HEK293 (cell line): ENCODE measurements around the gene PILRB.
"Not testable (repeated sequence)": the region's sequence is repeated elsewhere in the genome, so short reads cannot be mapped to it uniquely, and the experiment has no call there.

Experiments used
- CTCF ChIA-PET: fragments of 350-600 bp; formaldehyde crosslinking; extraction: SDS; loops from one replicate; lab custom pipeline; 2021; ENCODE audit warnings: antibody characterized with exemption; lab: Yijun Ruan, JAX
- POLR2A ChIA-PET: fragments of 300-600 bp; formaldehyde crosslinking; extraction: SDS; loops from one replicate; lab custom pipeline; 2020; ENCODE audit warnings: antibody characterized with exemption, inconsistent platforms; lab: Yijun Ruan, JAX
- H3K27ac ChIP-seq: fragments of 200-500 bp; sonication (Bioruptor generic); 2 replicates; pipeline ENCODE4 v1.5.1; 2014; ENCODE audit warnings: low read depth, low read length, control low read depth, inconsistent platforms; ENCODE audit errors: extremely low read depth
- H3K36me3 ChIP-seq, 2 experiments: fragments of 200-500 bp in 1 of 2; sonication (Bioruptor generic) in 1 of 2; 1 replicate in 1 of 2; 2 replicates in 1 of 2; pipeline ENCODE4 v1.5.1; 2014 to 2017; ENCODE audit warnings: inconsistent platforms in 2 of 2, low read length in 2 of 2; ENCODE audit not compliant: control insufficient read depth in 2 of 2, insufficient read depth in 1 of 2
- H3K4me1 ChIP-seq: fragments of 200-500 bp; sonication (Bioruptor generic); 2 replicates; pipeline ENCODE4 v1.5.1; 2014; ENCODE audit warnings: mild to moderate bottlenecking, low read length, inconsistent platforms; ENCODE audit not compliant: control insufficient read depth, insufficient read depth
- H3K4me3 ChIP-seq: 2 replicates; pipeline ENCODE4 v1.5.1; 2011; ENCODE audit warnings: low read depth, mild to moderate bottlenecking, control low read depth, low read length, moderate library complexity
- H3K9me3 ChIP-seq: fragments of 200-500 bp; sonication (Bioruptor generic); 2 replicates; pipeline ENCODE4 v1.5.1; 2014; ENCODE audit warnings: low read depth, low read length, inconsistent platforms; ENCODE audit not compliant: control insufficient read depth, insufficient read depth
- FEZF1 ChIP-seq: fragments of 450-650 bp; formaldehyde crosslinking; IDR thresholded peaks from 2 replicates; pipeline ENCODE4 v1.5.1; 2016; ENCODE audit warnings: missing biosample characterization, missing genetic modification characterization
- ZFP37 ChIP-seq: fragments of 450-650 bp; formaldehyde crosslinking; IDR thresholded peaks from 2 replicates; pipeline ENCODE4 v1.5.1; 2016; ENCODE audit warnings: missing biosample characterization, missing genetic modification characterization
- ZFP41 ChIP-seq: fragments of 450-650 bp; formaldehyde crosslinking; IDR thresholded peaks from 2 replicates; pipeline ENCODE4 v1.5.1; 2016; ENCODE audit warnings: missing biosample characterization, missing genetic modification characterization, borderline replicate concordance
- ZNF133 ChIP-seq: fragments of 450-650 bp; formaldehyde crosslinking; IDR thresholded peaks from 2 replicates; pipeline ENCODE4 v1.5.1; 2016; ENCODE audit warnings: missing biosample characterization, missing genetic modification characterization
- ZNF138 ChIP-seq: fragments of 450-650 bp; formaldehyde crosslinking; IDR thresholded peaks from 2 replicates; pipeline ENCODE4 v1.5.1; 2016; ENCODE audit warnings: missing biosample characterization, missing genetic modification characterization, borderline replicate concordance
- ZNF23 ChIP-seq: fragments of 450-650 bp; formaldehyde crosslinking; IDR thresholded peaks from 2 replicates; pipeline ENCODE4 v1.5.1; 2016; ENCODE audit warnings: missing biosample characterization, missing genetic modification characterization, borderline replicate concordance
- ZNF311 ChIP-seq: fragments of 450-650 bp; formaldehyde crosslinking; IDR thresholded peaks from 2 replicates; pipeline ENCODE4 v1.5.1; 2017; ENCODE audit warnings: missing biosample characterization, missing genetic modification characterization, borderline replicate concordance
- ZNF324 ChIP-seq: fragments of 450-650 bp; formaldehyde crosslinking; IDR thresholded peaks from 2 replicates; pipeline ENCODE4 v1.5.1; 2016; ENCODE audit warnings: missing biosample characterization, missing genetic modification characterization
- ZNF426 ChIP-seq: fragments of 450-650 bp; formaldehyde crosslinking; IDR thresholded peaks from 2 replicates; pipeline ENCODE4 v1.5.1; 2017; ENCODE audit warnings: missing biosample characterization, missing genetic modification characterization, mild to moderate bottlenecking, inconsistent platforms, moderate library complexity
- ZNF473 ChIP-seq: fragments of 450-650 bp; formaldehyde crosslinking; IDR thresholded peaks from 2 replicates; pipeline ENCODE4 v1.5.1; 2017; ENCODE audit warnings: missing biosample characterization, missing genetic modification characterization
- ZNF48 ChIP-seq: fragments of 450-650 bp; formaldehyde crosslinking; IDR thresholded peaks from 2 replicates; pipeline ENCODE4 v1.5.1; 2016; ENCODE audit warnings: missing biosample characterization, missing genetic modification characterization
- ZNF501 ChIP-seq: fragments of 450-650 bp; formaldehyde crosslinking; IDR thresholded peaks from 2 replicates; pipeline ENCODE4 v1.5.1; 2016; ENCODE audit warnings: missing biosample characterization, missing genetic modification characterization
- ZNF521 ChIP-seq: fragments of 450-650 bp; formaldehyde crosslinking; IDR thresholded peaks from 2 replicates; pipeline ENCODE4 v1.5.1; 2017; ENCODE audit warnings: missing biosample characterization, mild to moderate bottlenecking, missing genetic modification characterization
- ZNF529 ChIP-seq: fragments of 450-650 bp; formaldehyde crosslinking; IDR thresholded peaks from 2 replicates; pipeline ENCODE4 v1.5.1; 2017; ENCODE audit warnings: missing genetic modification characterization, missing biosample characterization; ENCODE audit not compliant: insufficient replicate concordance
- ZNF548 ChIP-seq: fragments of 450-650 bp; formaldehyde crosslinking; IDR thresholded peaks from 2 replicates; pipeline ENCODE4 v1.5.1; 2016; ENCODE audit warnings: missing biosample characterization, missing genetic modification characterization
- ZNF549 ChIP-seq: fragments of 450-650 bp; IDR thresholded peaks from 2 replicates; pipeline ENCODE4 v1.5.1; 2018; ENCODE audit warnings: missing biosample characterization, missing genetic modification characterization, mild to moderate bottlenecking, inconsistent platforms, moderate library complexity
- ZNF560 ChIP-seq: fragments of 450-650 bp; formaldehyde crosslinking; IDR thresholded peaks from 2 replicates; pipeline ENCODE4 v1.5.1; 2017; ENCODE audit warnings: missing biosample characterization, missing genetic modification characterization, borderline replicate concordance
- ZNF596 ChIP-seq: fragments of 450-650 bp; IDR thresholded peaks from 2 replicates; pipeline ENCODE4 v1.5.0; 2018; ENCODE audit warnings: missing biosample characterization, mild to moderate bottlenecking, missing genetic modification characterization, moderate library complexity
- ZNF629 ChIP-seq: fragments of 450-650 bp; formaldehyde crosslinking; IDR thresholded peaks from 2 replicates; pipeline ENCODE4 v1.5.1; 2017; ENCODE audit warnings: missing biosample characterization, missing genetic modification characterization
- ZNF76 ChIP-seq: fragments of 450-650 bp; formaldehyde crosslinking; IDR thresholded peaks from 2 replicates; pipeline ENCODE4; 2016; ENCODE audit warnings: low read depth, missing biosample characterization, missing genetic modification characterization, borderline replicate concordance
- ZNF768 ChIP-seq: fragments of 450-650 bp; formaldehyde crosslinking; IDR thresholded peaks from 2 replicates; pipeline ENCODE4 v1.5.1; 2018; ENCODE audit warnings: missing biosample characterization, mild to moderate bottlenecking, missing genetic modification characterization
- ZNF837 ChIP-seq: fragments of 450-650 bp; formaldehyde crosslinking; IDR thresholded peaks from 2 replicates; pipeline ENCODE4 v1.5.1; 2016; ENCODE audit warnings: missing biosample characterization, missing genetic modification characterization
- TF ChIP-seq, protein P1 (sequence below): fragments of 450-650 bp; IDR thresholded peaks from 2 replicates; pipeline ENCODE4 v1.5.1; 2018; ENCODE audit warnings: missing biosample characterization, mild to moderate bottlenecking, missing genetic modification characterization
- TF ChIP-seq, protein P2 (sequence below): fragments of 450-650 bp; formaldehyde crosslinking; IDR thresholded peaks from 2 replicates; pipeline ENCODE4 v1.5.1; 2016; ENCODE audit warnings: missing biosample characterization, missing genetic modification characterization, low read depth
- TF ChIP-seq, protein P3 (sequence below): fragments of 450-650 bp; formaldehyde crosslinking; IDR thresholded peaks from 2 replicates; pipeline ENCODE4 v1.5.1; 2016; ENCODE audit warnings: missing biosample characterization, missing genetic modification characterization

The PILRB gene

DNA sequence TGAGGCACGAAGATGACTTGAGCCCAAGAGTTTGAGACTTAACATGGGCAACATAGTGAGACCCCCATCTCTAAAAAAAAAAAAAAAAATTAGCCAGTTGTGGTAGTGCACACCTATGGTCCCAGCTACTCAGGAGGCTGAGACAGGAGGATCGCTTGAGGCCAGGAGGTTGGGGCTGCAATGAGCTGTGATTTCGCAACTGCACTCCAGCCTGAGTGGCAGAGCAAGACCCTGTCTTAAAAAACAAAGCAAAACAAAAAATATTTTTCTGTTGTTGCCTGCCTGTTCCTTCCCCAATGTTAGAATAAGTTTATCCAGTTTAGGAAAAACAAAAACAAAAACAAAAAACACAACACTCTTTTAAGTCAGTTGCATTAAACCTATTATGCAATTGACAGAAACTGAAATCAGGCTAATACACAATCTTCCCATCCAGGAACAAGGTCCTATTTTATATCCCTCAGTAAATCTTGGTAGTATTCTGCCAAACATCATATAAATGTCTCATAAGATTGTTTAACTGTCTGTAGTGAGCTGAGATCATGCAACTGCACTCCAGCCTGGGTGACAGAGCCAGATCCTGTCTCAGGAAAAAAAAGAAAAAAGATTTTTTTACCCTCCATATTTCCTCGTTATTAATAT is 20.3 kb downstream of the PILRB start:
- ChIA-PET POLR2A (no interaction called here), CTCF (interaction anchor here (0.7 kb wide), 1 partner anchor 22 kb away, joined by 5 read pairs; no protein-coding TSS in a partner anchor)
- H3K36me3 ChIP-seq, result no peaks in the 10 kb centered on the region
- H3K4me3 ChIP-seq, result no peak overlapping the region
- H3K9me3 ChIP-seq, result no peaks in the 10 kb centered on the region
- no peaks in the 10 kb centered on the region for H3K4me1 ChIP-seq
- TF ChIP-seq ZNF138 (tag by site-specific recombination) (no peak), ZNF560 (tag by site-specific recombination) (no peak), ZNF548 (no peak), ZNF629 (tag by site-specific recombination) (no peak), ZNF473 (tag by site-specific recombination) (no peak), ZNF549 (no peak)
- TF ChIP-seq, all 188 proteins: peak for 0
- no peak overlapping the region for H3K27ac ChIP-seq

DNA sequence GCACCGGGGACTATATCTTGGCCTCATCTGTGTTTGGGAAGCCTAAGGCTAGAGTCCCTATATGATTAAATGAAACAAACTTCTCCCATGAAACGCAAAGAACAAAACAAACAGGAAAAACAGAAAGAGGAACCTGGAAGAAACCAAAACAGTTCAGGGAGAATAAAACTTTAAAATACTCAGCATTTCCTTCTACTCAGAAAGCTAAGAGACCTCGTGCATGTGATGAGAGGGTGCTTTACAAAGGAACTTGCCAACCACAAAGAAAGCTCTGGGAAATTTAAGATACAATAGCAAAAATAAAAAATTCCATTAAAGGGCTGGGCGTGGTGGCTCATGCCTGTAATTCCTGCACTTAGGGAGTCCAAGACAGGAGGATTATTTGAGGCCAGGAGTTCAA is 22.3 kb downstream of the PILRB start:
- Histone ChIP-seq H3K4me1 (no peaks in the 10 kb centered on the region), H3K9me3 (no peaks in the 10 kb centered on the region), H3K4me3 (no peak overlapping the region), H3K27ac (no peak overlapping the region), H3K36me3 (no peaks in the 10 kb centered on the region)
- POLR2A ChIA-PET, result no interaction called here
- CTCF ChIA-PET, result interaction anchor here (0.7 to 1.4 kb wide), 2 partner anchors 27 to 74 kb away, joined by 3 read pairs; no protein-coding TSS in a partner anchor
- TF ChIP-seq ZNF596 (tag by site-specific recombination) (no peak), FEZF1 (tag by site-specific recombination) (no peak), ZNF529 (tag by site-specific recombination) (no peak), ZNF768 (no peak), ZNF23 (no peak), ZNF837 (tag by site-specific recombination) (no peak), ZNF521 (tag by site-specific recombination) (no peak), ZNF324 (tag by site-specific recombination) (no peak), ZFP41 (no peak), ZNF426 (tag by site-specific recombination) (no peak), ZNF501 (tag by site-specific recombination) (no peak), ZNF133 (no peak), ZNF311 (tag by site-specific recombination) (no peak), ZNF473 (tag by site-specific recombination) (no peak), ZNF48 (tag by site-specific recombination) (no peak), ZNF76 (tag by site-specific recombination) (no peak), ZFP37 (tag by site-specific recombination) (no peak)
- TF ChIP-seq, protein P1, sequence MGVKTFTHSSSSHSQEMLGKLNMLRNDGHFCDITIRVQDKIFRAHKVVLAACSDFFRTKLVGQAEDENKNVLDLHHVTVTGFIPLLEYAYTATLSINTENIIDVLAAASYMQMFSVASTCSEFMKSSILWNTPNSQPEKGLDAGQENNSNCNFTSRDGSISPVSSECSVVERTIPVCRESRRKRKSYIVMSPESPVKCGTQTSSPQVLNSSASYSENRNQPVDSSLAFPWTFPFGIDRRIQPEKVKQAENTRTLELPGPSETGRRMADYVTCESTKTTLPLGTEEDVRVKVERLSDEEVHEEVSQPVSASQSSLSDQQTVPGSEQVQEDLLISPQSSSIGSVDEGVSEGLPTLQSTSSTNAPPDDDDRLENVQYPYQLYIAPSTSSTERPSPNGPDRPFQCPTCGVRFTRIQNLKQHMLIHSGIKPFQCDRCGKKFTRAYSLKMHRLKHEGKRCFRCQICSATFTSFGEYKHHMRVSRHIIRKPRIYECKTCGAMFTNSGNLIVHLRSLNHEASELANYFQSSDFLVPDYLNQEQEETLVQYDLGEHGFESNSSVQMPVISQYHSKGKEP (tag by site-specific recombination), result no peak
- TF ChIP-seq, protein P2, sequence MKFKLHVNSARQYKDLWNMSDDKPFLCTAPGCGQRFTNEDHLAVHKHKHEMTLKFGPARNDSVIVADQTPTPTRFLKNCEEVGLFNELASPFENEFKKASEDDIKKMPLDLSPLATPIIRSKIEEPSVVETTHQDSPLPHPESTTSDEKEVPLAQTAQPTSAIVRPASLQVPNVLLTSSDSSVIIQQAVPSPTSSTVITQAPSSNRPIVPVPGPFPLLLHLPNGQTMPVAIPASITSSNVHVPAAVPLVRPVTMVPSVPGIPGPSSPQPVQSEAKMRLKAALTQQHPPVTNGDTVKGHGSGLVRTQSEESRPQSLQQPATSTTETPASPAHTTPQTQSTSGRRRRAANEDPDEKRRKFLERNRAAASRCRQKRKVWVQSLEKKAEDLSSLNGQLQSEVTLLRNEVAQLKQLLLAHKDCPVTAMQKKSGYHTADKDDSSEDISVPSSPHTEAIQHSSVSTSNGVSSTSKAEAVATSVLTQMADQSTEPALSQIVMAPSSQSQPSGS (tag by site-specific recombination), result no peak
- TF ChIP-seq, protein P3, sequence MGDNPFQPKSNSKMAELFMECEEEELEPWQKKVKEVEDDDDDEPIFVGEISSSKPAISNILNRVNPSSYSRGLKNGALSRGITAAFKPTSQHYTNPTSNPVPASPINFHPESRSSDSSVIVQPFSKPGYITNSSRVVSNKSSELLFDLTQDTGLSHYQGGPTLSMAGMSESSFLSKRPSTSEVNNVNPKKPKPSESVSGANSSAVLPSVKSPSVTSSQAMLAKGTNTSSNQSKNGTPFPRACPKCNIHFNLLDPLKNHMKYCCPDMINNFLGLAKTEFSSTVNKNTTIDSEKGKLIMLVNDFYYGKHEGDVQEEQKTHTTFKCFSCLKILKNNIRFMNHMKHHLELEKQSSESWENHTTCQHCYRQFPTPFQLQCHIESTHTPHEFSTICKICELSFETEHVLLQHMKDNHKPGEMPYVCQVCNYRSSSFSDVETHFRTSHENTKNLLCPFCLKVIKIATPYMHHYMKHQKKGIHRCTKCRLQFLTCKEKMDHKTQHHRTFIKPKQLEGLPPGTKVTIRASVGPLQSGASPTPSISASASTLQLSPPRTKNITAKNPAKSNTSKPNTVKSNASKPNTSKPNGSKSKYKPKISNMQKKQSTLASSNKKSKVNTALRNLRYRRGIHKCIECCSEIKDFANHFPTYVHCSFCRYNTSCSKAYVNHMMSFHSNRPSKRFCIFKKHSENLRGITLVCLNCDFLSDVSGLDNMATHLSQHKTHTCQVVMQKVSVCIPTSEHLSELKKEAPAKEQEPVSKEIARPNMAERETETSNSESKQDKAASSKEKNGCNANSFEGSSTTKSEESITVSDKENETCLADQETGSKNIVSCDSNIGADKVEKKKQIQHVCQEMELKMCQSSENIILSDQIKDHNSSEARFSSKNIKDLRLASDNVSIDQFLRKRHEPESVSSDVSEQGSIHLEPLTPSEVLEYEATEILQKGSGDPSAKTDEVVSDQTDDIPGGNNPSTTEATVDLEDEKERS (tag by site-specific recombination), result no peak

DNA sequence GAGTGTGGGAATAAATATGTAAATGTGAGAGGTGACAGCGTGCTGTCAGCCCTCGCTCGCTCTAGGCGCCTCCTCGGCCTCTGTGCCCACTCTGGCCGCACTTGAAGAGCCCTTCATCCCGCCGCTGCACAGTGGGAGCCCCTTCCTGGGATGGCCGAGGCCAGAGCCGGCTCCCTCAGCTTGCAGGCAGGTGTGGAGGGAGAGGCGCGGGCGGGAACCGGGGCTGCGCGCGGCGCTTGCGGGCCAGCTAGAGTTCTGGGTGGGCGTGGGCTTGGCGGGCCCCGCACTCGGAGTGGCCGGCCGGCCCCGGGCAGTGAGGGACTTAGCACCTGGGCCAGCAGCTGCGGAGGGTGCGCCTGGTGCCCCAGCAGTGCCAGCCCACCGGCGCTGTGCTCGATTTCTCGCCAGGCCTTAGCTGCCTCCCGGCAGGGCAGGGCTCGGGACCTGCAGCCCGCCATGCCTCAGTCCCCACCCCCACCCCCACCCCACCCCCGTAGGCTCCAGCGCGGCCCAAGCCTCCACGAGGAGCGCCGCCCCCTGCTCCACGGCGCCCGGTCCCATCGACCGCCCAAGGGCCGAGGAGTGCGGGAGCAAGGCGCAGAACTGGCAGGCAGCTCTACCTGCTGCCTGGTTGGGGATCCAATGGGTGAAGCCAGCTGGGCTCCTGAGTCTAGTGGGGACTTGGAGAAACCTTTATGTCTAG is 23.8 kb downstream of the PILRB start:
- H3K4me1 ChIP-seq, CTCF ChIA-PET, H3K9me3 ChIP-seq, H3K36me3 ChIP-seq, H3K4me3 ChIP-seq, H3K27ac ChIP-seq: not testable (repeated sequence)
- POLR2A ChIA-PET, result interaction anchor here (1.1 to 1.4 kb wide), 3 partner anchors 26 to 63 kb away, joined by 3 to 4 read pairs (median 3); partner anchors contain the start of gene ZCWPW1
